NB4 (cell line): ENCODE data around the gene AACS.

Experiments
- DNase-seq: peaks from one replicate; pipeline ENCODE4 v3.0.0; 2010; ENCODE audit warnings: low read depth
- H3K4me3 ChIP-seq: one replicate; pipeline ENCODE4 v1.5.1; 2011; ENCODE audit warnings: mild to moderate bottlenecking, low read depth, low read length, moderate library complexity
- MAX ChIP-seq: IDR thresholded peaks from 2 replicates; pipeline ENCODE4 v1.6.1; 2011; ENCODE audit warnings: low read depth, low read length
- MYC ChIP-seq: IDR thresholded peaks from 2 replicates; pipeline ENCODE4 v1.6.1; 2011; ENCODE audit warnings: low read depth, low read length
- POLR2A ChIP-seq: IDR thresholded peaks from 2 replicates; pipeline ENCODE4 v1.6.1; 2011; ENCODE audit warnings: mild to moderate bottlenecking; ENCODE audit not compliant: insufficient read length; ENCODE audit errors: extremely low read depth
- TF ChIP-seq, protein P1 (sequence below): IDR thresholded peaks from one replicate; pipeline ENCODE4 v1.5.1; 2012; ENCODE audit warnings: low read depth, low read length

AACS gene

GRCh38 chr12:125064492-125064891 is 743 bp upstream of the AACS start:
- TF ChIP-seq MAX (no peak), POLR2A (no peak), MYC (no peak)
- TF ChIP-seq, protein P1, sequence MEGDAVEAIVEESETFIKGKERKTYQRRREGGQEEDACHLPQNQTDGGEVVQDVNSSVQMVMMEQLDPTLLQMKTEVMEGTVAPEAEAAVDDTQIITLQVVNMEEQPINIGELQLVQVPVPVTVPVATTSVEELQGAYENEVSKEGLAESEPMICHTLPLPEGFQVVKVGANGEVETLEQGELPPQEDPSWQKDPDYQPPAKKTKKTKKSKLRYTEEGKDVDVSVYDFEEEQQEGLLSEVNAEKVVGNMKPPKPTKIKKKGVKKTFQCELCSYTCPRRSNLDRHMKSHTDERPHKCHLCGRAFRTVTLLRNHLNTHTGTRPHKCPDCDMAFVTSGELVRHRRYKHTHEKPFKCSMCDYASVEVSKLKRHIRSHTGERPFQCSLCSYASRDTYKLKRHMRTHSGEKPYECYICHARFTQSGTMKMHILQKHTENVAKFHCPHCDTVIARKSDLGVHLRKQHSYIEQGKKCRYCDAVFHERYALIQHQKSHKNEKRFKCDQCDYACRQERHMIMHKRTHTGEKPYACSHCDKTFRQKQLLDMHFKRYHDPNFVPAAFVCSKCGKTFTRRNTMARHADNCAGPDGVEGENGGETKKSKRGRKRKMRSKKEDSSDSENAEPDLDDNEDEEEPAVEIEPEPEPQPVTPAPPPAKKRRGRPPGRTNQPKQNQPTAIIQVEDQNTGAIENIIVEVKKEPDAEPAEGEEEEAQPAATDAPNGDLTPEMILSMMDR, result no peak
- DNase-seq, result no peak
- H3K4me3 ChIP-seq, result peak overlapping the region; percentile 61

GRCh38 chr12:125065919-125066570 is 810 bp downstream of the AACS start:
- TF ChIP-seq, protein P1, result no peak
- TF ChIP-seq POLR2A, result no peak
- no peak for TF ChIP-seq MAX
- no peak for TF ChIP-seq MYC
- no peak for DNase-seq

DNA sequence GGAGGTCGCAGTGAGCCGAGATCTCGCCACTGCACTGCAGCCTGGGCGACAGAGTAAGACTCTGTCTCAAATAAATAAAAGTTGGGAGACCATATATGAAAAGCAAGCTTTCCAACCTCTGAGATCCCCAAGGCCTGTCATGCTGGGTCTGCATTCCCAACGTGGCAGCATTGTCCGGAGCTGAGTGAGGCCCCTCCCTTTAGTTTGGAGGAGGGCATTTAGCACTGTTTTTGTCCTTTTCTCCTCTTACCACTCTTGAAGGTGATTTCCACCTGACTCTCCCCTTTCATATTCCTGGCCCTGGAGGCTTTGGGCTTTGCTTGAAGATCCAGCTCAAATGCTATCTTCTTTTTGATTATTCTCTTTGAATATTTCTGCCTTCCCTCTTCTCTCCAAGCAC is 3.2 kb downstream of the AACS start:
- DNase-seq, result no peak
- H3K4me3 ChIP-seq, result no peak overlapping the region
- TF ChIP-seq MAX, result no peak
- TF ChIP-seq MYC, result no peak
- no peak for TF ChIP-seq POLR2A
- TF ChIP-seq, protein P1, result no peak

More at GRCh38 chr12:125065919-125066570, 810 bp downstream of the AACS start:
- H3K4me3 ChIP-seq, result peak overlapping the region; percentile 68

- TF ChIP-seq, protein P1, result no peak
- TF ChIP-seq POLR2A (no peak), MAX (no peak), MYC (no peak)
- DNase-seq, result no peak
Observed at GRCh38 chr12:125069616-125070015, 4.4 kb downstream of the AACS start.

GRCh38 chr12:125070112-125070511 is 4.9 kb downstream of the AACS start:
- no peak for DNase-seq
- TF ChIP-seq MYC (no peak), MAX (no peak), POLR2A (no peak)
- TF ChIP-seq, protein P1, result no peak
- H3K4me3 ChIP-seq, result no peak overlapping the region

More at GRCh38 chr12:125069616-125070015, 4.4 kb downstream of the AACS start:
- H3K4me3 ChIP-seq, result no peak overlapping the region
